Measurements from ENCODE around the gene WDR27.

GRCh38 chr6:169726049-169726400 is 24.2 kb upstream of the WDR27 start:
- no peak for TF ChIP-seq CTCF (IDR thresholded peaks at IDR 0.05)
- no peak for TF ChIP-seq POLR2A (IDR thresholded peaks at IDR 0.05)

All from heart left ventricle (tissue), 13 donors.